Effector CD4-positive, alpha-beta T cell (primary cell): ENCODE data around the gene C4BPA.

Experiments used
- DNase-seq: peaks from one replicate; pipeline ENCODE4 v3.0.0-alpha.2; 2020

Gene C4BPA

GRCh38 chr1:207128336-207128921, 24.4 kb downstream of the C4BPA start:
- no peak for DNase-seq

DNA sequence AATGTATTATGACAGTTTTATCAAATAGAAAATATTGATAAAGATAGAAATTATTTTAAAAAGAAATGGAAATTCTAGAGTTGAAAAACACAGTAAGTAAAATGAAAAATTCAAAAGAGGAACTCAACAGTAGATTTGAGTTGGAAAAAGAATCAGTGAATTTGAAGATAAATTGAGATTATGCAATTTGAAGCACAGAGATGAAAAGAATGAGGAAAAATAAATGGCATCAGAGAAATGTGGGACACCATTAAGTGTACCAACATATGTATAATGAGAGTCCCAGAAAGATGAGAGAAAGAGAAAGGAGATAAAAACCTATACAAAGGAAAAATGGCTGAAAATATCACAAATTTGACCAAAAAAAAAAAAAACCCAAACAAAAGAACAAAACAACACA, 25.0 kb downstream of the C4BPA start:
- DNase-seq = no peak

- DNase-seq = no peak
These were observed 26.4 kb downstream of the C4BPA start for GRCh38 chr1:207130252-207131036.

DNA sequence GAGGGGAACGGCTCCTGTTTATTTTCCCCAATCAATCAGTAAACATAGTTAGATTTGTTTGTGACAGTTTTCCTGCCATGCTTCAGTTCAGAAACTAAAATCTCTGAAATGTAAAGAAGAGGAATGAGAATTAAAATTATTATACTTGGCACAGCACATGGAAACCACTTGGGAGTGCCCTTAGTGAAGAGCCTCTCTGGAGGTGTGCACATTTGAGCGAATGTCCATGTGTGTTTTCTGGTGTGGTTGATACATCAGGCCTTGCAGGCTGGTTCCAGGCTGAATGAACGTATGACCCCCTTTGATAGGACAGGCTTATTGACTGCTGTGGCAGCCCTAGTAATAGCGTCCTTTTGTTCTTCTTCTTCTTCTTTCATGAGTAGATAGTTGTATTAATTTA, 27.1 kb downstream of the C4BPA start:
- no peak for DNase-seq

GRCh38 chr1:207134581-207134980, 30.5 kb downstream of the C4BPA start:
- DNase-seq = no peak

GRCh38 chr1:207139616-207140015, 35.6 kb downstream of the C4BPA start:
- DNase-seq = no peak

DNA sequence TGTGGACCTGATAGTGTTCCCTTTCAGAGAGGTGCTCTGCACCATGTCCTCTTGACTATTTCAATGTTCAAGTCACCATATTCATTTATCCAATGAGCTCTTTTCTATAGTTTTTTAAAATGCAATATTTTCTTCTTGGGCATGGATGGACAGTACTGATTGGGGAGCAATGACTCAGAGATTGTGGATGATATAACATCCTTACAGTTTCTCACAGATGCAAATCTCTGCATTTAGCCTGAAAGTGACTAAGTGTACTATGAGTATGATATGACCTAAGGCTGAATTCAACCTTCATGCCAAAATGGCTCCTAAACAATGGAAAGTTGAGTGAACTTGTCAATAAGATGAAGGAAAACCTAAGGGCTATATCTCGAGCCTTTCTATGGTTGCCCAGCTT, 36.5 kb downstream of the C4BPA start:
- DNase-seq = no peak

DNA sequence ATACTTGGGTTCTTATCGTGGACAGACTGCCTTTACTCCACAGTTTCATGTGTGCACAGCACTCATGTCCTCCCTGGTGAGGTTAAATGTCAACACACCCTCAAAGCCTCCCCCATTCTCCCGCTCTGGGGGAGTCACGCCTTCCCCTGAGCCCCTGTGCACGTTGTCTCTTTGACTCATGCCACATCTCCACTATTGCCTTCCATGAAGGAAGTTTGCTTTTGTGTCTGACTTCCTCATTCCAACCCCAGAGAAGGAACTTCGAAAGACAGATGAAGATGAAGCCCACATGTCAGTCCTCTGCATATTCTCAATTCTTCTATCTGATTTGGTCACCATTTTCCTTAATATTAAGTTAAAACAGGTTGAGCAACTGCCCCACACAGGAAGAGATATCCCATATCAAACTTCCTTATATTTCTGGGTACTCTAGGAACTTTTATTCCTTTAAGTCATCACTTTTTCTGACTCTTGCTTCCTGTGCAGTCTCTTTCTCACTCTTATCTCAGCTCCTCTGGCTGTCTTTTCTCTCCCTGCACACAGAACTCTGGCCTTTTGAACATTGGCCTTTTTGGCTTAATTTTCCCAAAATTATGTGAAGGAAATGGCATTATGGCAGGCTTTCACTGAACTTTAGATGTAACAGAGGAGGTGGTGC, 41.5 kb downstream of the C4BPA start:
- DNase-seq = no peak

DNA sequence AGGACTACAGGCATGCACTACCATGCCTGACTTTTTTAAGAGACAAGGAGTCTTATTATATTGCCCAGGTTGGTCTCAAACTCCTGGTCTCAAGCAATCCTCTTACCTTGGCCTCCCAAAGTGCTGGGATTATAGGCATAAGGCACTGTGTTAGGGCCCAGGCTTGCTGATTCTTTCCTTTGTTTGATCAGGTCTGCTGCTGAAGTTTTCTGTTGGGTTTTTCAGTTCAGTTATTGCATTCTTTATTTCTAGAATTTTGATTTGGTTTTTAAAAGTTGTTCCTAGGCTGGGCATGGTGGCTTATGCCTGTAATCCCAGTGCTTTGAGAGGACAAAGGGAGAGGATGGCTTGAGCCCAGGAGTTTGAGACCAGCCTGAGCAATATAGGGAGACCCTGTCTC, 47.9 kb downstream of the C4BPA start:
- no peak for DNase-seq

GRCh38 chr1:207152792-207153468, 48.9 kb downstream of the C4BPA start:
- DNase-seq = no peak

- DNase-seq = no peak
These were observed 51.0 kb downstream of the C4BPA start for GRCh38 chr1:207155028-207155427.

GRCh38 chr1:207156095-207156494, 52.1 kb downstream of the C4BPA start:
- DNase-seq = no peak

- DNase-seq = no peak
These were observed 52.8 kb downstream of the C4BPA start for GRCh38 chr1:207156826-207157225.

DNA sequence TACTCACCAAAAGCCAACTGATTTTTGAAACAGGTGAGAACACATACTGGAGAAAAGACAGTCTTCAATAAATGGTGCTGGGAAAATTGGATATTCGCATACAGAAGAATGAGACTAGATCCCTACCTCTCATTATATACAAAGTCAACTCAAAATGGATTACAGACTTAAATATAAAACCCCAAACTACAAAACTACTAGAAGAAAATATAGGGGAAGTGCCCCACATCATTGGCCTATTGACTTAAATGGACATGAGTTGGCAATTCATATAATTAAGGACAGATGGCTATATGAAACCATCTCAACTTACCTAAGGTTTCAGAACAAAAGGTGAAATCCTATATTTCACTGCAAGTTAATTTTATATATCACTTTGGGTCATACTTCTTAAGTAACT, 60.1 kb downstream of the C4BPA start:
- DNase-seq = no peak

DNA sequence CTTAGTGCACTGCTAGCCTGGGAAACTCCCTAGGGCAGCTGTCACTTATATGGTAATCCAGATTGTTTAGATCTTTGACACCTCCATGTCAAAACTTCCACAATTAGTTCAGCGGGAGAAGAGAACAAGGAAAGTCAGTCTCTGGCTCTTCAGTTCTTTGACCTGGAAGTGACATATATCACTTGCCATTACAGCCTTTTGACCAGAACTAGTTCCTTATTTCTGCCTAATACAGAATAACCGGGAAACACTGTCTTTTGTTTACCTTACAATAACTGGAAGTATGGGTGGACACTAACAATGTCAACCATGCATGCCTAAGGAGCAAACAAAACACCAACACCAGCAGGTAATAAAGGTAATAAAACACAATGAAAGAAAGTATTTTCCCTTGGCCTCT, 68.3 kb downstream of the C4BPA start:
- no peak for DNase-seq

GRCh38 chr1:207172885-207173284, 68.9 kb downstream of the C4BPA start:
- DNase-seq = no peak

GRCh38 chr1:207173396-207173795, 69.4 kb downstream of the C4BPA start:
- DNase-seq = no peak

DNA sequence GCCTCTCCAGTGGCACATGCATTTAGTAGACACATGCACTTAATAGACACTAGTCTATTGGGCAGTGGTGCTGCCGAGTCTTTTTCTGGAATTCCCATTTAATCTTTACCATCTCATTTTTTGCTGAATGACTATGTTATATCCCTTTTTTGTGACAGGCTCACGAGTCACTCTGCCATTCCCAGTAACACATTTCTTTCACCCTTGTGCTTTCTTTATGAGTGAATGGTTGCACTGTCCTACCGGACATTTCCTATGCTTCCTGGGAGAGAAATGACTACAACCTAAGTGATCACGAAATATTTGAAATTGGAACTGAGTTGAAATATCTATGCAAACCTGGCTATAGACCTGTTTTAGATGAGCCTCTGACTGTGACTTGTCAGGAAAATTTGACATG, 70.9 kb downstream of the C4BPA start:
- DNase-seq = no peak

- DNase-seq = no peak
These were observed 75.0 kb downstream of the C4BPA start for GRCh38 chr1:207179036-207179435.

DNA sequence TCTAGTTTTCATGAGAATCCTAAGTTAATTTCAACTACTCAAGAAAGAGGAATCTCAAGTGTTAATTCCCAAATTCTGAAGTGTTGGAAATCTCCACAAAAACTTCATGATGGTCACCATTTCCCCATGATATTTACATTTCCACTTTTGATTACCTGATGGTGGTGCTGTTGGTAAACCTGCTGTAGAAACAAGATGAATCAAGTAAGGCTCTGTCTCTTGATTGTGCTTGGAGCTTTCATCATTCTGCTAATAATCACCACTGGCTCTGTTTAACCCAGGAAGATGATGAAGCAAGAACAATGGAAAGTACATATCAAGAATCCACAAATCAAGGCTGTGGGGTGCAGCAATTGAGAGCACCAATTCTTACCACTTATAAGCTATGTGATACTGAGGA, 77.8 kb downstream of the C4BPA start:
- DNase-seq = no peak

GRCh38 chr1:207186503-207186902, 82.5 kb downstream of the C4BPA start:
- DNase-seq = no peak

DNA sequence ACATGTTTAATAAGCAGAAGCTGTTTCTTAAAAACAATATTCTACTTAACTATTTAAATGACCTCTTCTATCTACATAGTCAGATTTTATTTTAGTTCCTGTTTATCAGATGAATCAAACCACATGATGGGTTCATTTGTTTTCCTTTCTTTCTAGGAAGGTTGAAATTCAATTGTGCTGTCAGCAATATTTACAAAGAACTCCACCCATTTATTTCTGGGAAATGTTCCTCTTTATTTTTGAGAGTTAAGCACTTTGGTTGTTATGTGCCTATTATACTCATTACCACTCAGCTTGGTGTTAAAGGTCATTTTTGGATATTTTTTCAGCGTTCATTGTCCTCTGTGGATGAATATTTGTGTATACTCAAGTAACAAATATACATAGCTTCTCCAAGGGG, 84.9 kb downstream of the C4BPA start:
- DNase-seq = no peak

DNA sequence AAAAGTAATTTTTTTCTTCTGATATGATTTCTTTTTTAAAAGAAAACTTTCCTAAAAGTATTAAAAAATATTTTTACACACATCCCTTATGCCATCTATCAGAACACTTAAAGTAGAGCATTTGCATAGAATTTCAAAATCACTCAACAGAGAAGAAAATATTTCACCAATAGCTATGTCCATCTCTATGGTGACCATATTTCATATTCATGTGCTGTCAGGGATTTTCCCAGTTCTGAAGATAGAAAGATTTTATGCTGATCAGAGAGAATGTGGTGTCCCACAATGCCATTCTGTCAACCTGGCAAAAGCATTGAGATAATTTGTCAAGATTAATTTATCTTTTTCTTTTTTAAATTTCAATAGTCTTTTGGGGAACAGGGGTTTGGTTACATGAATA, 87.0 kb downstream of the C4BPA start:
- no peak for DNase-seq

- no peak for DNase-seq
These were observed 87.7 kb downstream of the C4BPA start for GRCh38 chr1:207191776-207192175.
